PC-9 (cell line): Measurements from ENCODE around the gene NFE2L2. TPM values are rescaled to one million over a fixed set of nuclear protein-coding genes. Genes with fewer than 3 reads are reported as not detected.

Source experiments
- BruUV-seq: library from RNA; stranded (reverse); fragments of 400-500 nt; replicated peaks from 2 replicates; lab custom pipeline; 2021; lab: Mats Ljungman, UMichigan
- CTCF ChIA-PET: fragments of 300-600 bp; sonication (Branson Sonifier 250); formaldehyde crosslinking; loops from one replicate; lab custom pipeline; 2022; ENCODE audit warnings: antibody characterized with exemption; lab: Charles Lee
- POLR2A ChIA-PET: fragments of 300-600 bp; sonication (Branson Sonifier 250); formaldehyde crosslinking; loops from one replicate; lab custom pipeline; 2022; ENCODE audit warnings: antibody characterized with exemption; ENCODE audit not compliant: unreplicated experiment; lab: Charles Lee
- DNase-seq, 2 experiments: peaks; one replicate each; pipeline versions ENCODE4 v3.0.0 to v3.0.0-alpha.2; 2015 to 2022; ENCODE audit warnings: mixed read lengths in 1 of 2
- H2AFZ ChIP-seq: fragments of 200-600 bp; sonication (generic); 2 replicates; pipeline ENCODE4 v1.8.1; 2017; ENCODE audit warnings: antibody characterized with exemption
- H3F3A ChIP-seq: fragments of 200-600 bp; sonication (generic); 2 replicates; pipeline ENCODE4 v1.8.1; 2017; ENCODE audit warnings: antibody characterized with exemption, mild to moderate bottlenecking, low read depth; ENCODE audit not compliant: insufficient read depth
- H3K27ac ChIP-seq: fragments of 200-600 bp; sonication (generic); 2 replicates; pipeline ENCODE4 v1.6.1; 2016; ENCODE audit warnings: mixed run types
- H3K27me3 ChIP-seq: fragments of 200-600 bp; sonication (generic); 2 replicates; pipeline ENCODE4 v1.6.1; 2016; ENCODE audit warnings: low read depth, mixed run types; ENCODE audit not compliant: insufficient read depth
- H3K36me3 ChIP-seq: fragments of 200-600 bp; sonication (generic); 2 replicates; pipeline ENCODE4 v1.6.1; 2016; ENCODE audit warnings: low read depth, mixed run types
- H3K4me1 ChIP-seq: fragments of 200-600 bp; sonication (generic); replicated peaks from 2 replicates; pipeline ENCODE4 v1.6.1; 2016; ENCODE audit warnings: mixed run types; ENCODE audit not compliant: insufficient read depth
- H3K4me2 ChIP-seq: fragments of 200-600 bp; sonication (generic); 2 replicates; pipeline ENCODE4 v1.6.1; 2017; ENCODE audit warnings: mixed run types
- H3K4me3 ChIP-seq: fragments of 200-600 bp; sonication (generic); 2 replicates; pipeline ENCODE4 v1.6.1; 2016; ENCODE audit warnings: mixed run types
- H3K79me2 ChIP-seq: fragments of 200-600 bp; sonication (generic); 2 replicates; pipeline ENCODE4 v1.6.1; 2017; ENCODE audit warnings: low read depth, mixed run types
- H3K9me2 ChIP-seq: fragments of 200-600 bp; sonication (generic); 2 replicates; pipeline ENCODE4 v1.8.1; 2017; ENCODE audit warnings: mild to moderate bottlenecking; ENCODE audit not compliant: insufficient read depth
- H3K9me3 ChIP-seq: fragments of 200-600 bp; sonication (generic); 2 replicates; pipeline ENCODE4 v1.8.1; 2016; ENCODE audit warnings: low read depth; ENCODE audit not compliant: insufficient read depth
- H4K20me1 ChIP-seq: fragments of 200-600 bp; sonication (generic); 2 replicates; pipeline ENCODE4 v1.8.1; 2017; ENCODE audit not compliant: insufficient read depth
- EZH2 ChIP-seq: fragments of 200-600 bp; sonication (generic); IDR thresholded peaks from 2 replicates; pipeline ENCODE4 v1.8.0; 2017; ENCODE audit warnings: antibody characterized with exemption, low read depth
- intact Hi-C: fragments of 100-400 bp; cut with micrococcal nuclease; formaldehyde crosslinking; loops from one replicate; pipeline ENCODE4 v1.10.0; 2022; ENCODE audit not compliant: unreplicated experiment
- total RNA-seq: library from RNA; stranded (reverse); gene quantifications from 2 replicates; pipeline ENCODE4 v1.2.3, GENCODE V29; 2021
- TF ChIP-seq, protein P1 (sequence below): fragments of 200-600 bp; sonication (generic); conservative IDR thresholded peaks from 2 replicates; pipeline ENCODE4 v1.6.1; 2017; ENCODE audit warnings: mixed run types, antibody characterized with exemption, mild to moderate bottlenecking, moderate library complexity

The NFE2L2 gene
- total RNA-seq, 1 experiment from 2014 or later = 138 TPM

DNA sequence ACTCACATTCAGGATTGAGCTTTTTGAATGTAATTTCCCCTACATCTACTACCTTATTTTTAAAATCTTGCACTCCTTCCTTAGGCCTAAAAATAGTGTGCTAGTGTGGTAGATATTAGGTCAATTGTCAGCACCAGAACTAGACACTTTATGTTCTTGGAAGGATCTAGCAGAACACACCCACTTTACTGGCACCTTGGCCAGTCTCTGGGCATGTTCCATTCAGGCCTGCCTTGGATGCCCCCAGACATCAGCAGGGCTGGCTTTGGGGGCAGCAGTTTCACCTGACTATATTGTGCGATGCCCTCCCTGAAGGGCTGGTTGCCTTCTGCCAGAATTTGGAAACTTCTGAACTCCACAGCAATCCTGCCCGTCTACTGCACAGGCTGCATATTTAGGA is 15.3 kb upstream of the NFE2L2 start:
- H3K9me3 ChIP-seq = no peaks in the 10 kb centered on the region
- H3K4me3 ChIP-seq = no peak overlapping the region
- no peaks in the 10 kb centered on the region for H3K9me2 ChIP-seq
- intact Hi-C loops = no loop called here
- 0 out of 2 replicates have a peak, but pooled peaks cover 10% of the 10 kb centered on the region for H3K4me1 ChIP-seq
- TF ChIP-seq, protein P1, sequence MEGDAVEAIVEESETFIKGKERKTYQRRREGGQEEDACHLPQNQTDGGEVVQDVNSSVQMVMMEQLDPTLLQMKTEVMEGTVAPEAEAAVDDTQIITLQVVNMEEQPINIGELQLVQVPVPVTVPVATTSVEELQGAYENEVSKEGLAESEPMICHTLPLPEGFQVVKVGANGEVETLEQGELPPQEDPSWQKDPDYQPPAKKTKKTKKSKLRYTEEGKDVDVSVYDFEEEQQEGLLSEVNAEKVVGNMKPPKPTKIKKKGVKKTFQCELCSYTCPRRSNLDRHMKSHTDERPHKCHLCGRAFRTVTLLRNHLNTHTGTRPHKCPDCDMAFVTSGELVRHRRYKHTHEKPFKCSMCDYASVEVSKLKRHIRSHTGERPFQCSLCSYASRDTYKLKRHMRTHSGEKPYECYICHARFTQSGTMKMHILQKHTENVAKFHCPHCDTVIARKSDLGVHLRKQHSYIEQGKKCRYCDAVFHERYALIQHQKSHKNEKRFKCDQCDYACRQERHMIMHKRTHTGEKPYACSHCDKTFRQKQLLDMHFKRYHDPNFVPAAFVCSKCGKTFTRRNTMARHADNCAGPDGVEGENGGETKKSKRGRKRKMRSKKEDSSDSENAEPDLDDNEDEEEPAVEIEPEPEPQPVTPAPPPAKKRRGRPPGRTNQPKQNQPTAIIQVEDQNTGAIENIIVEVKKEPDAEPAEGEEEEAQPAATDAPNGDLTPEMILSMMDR = no peak
- H3K79me2 ChIP-seq = no peaks in the 10 kb centered on the region
- H3F3A ChIP-seq = peaks cover 5% of the 10 kb centered on the region; the same call in 1 of the 2 replicates
- BruUV-seq = no TSS peak
- H3K27ac ChIP-seq = no peak overlapping the region
- no peaks in the 10 kb centered on the region for H3K36me3 ChIP-seq
- H3K27me3 ChIP-seq = no peaks in the 10 kb centered on the region
- H2AFZ ChIP-seq = no peak overlapping the region
- H3K4me2 ChIP-seq = no peak overlapping the region
- H4K20me1 ChIP-seq = no peaks in the 10 kb centered on the region
- POLR2A ChIA-PET = no interaction called here
- DNase-seq = no peak
- CTCF ChIA-PET = no interaction called here

DNA sequence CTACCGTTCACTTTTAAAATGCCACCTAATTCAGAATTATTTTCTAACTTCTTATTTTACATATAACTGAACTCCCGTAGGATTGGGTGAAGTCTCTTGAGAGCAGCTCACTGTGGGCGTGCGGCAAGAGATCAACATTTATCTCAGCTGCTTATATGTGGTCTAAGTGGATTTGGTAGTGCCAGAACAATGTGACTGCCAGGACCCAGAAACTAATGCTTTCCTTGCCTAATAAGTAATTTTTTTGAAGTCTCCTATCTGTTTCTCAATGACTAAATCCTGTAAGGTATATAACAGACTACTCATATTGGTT is 11.2 kb upstream of the NFE2L2 start:
- no TSS peak for BruUV-seq
- intact Hi-C loops = no loop called here

DNA sequence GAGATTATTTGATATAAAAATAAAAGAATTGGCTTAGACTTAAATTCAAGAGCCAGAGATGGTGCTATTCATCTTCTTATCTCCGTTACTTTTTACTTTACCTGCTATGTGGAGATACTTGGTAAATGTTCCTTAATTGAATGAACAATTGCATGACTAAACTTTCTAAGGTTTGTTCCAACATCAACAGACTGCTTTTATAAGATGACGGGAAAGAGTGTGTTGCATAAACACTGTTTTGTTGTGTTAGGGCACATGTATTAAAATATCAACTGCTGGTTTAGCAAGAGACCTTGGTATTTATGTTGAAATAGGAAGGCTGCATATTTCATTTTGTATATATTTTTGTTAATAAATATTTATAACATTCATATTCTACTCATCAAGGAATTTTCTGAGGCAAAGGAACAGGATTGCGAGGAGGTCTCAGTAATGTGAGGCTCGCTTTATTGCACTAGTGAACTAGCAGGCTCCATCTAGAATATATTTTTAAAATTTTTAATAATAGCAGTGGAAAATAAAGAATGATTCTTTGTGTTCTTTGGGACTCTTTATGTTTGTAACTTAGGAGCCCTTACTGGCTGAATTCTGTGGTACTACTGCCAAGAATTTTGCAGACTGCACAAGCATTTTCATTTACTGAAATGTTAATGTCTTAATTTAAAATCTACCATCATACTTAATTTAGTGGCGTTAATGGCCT is 10.7 kb upstream of the NFE2L2 start:
- no TSS peak for BruUV-seq
- Histone ChIP-seq H4K20me1 (no peaks in the 10 kb centered on the region), H3F3A (no peaks in the 10 kb centered on the region), H3K9me3 (no peaks in the 10 kb centered on the region), H3K4me3 (no peak overlapping the region), H3K4me1 (no peaks in the 10 kb centered on the region), H3K79me2 (no peaks in the 10 kb centered on the region), H2AFZ (no peak overlapping the region), H3K9me2 (no peaks in the 10 kb centered on the region), H3K27me3 (no peaks in the 10 kb centered on the region), H3K36me3 (no peaks in the 10 kb centered on the region), H3K27ac (no peak overlapping the region), H3K4me2 (no peak overlapping the region)
- DNase-seq = no peak
- POLR2A ChIA-PET = no interaction called here
- TF ChIP-seq, protein P1 = no peak
- no peak for TF ChIP-seq EZH2
- CTCF ChIA-PET = no interaction called here
- intact Hi-C loops = no loop called here

More for the DNA sequence above, 11.2 kb upstream of the NFE2L2 start:
- Histone ChIP-seq H3K36me3 (no peaks in the 10 kb centered on the region), H4K20me1 (no peaks in the 10 kb centered on the region), H3K79me2 (no peaks in the 10 kb centered on the region), H3K27ac (no peak overlapping the region), H3K9me2 (no peaks in the 10 kb centered on the region), H3K4me3 (no peak overlapping the region), H3K27me3 (no peaks in the 10 kb centered on the region), H3K4me2 (no peak overlapping the region), H3F3A (no peaks in the 10 kb centered on the region), H2AFZ (no peak overlapping the region), H3K9me3 (no peaks in the 10 kb centered on the region), H3K4me1 (no peaks in the 10 kb centered on the region)
- DNase-seq = no peak
- POLR2A ChIA-PET = no interaction called here
- CTCF ChIA-PET = no interaction called here
- TF ChIP-seq EZH2 = no peak
- TF ChIP-seq, protein P1 = no peak
